ENCODE results near the gene ACOXL.
"Not testable (repeated sequence)": the region's sequence is repeated elsewhere in the genome, so short reads cannot be mapped to it uniquely, and the experiment has no call there.

The ACOXL gene

GRCh38 chr2:111062417-111062816, 330.0 kb downstream of the ACOXL start:
- no peak for TF ChIP-seq Cebpa-rat (IDR thresholded peaks at IDR 0.05)
- Histone ChIP-seq H3K36me3 (no peaks in the 10 kb centered on the region), H3K4me2 (peak overlapping the region in 6 of 11 experiments; percentile 30 to 62 (median 40); a peak in 11 of 22 replicates), H4K20me1 (peaks cover 0 to 3% (median 0%) of the 10 kb centered on the region in 11 experiments; a peak in 1 of 22 replicates), H3K27ac (no peak overlapping the region), H3K9me3 (replicated peaks in 1 of 11) (peaks cover 10 to 31% (median 24%) of the 10 kb centered on the region in 11 experiments; a peak in 21 of 22 replicates), H3K9ac (no peak overlapping the region), H3K4me1 (peaks cover 15 to 79% (median 44%) of the 10 kb centered on the region in 10 experiments), H3K27me3 (peaks cover 0 to 27% (median 0%) of the 10 kb centered on the region in 11 experiments; a peak in 5 of 22 replicates), H3K4me3 (no peak overlapping the region)

GRCh38 chr2:111066062-111066593, 333.8 kb downstream of the ACOXL start:
- H3K9me3 ChIP-seq (replicated peaks in 1 of 11), result peaks cover 0 to 17% (median 9%) of the 10 kb centered on the region in 11 experiments; a peak in 14 of 22 replicates
- H3K27ac ChIP-seq, result no peak overlapping the region
- H3K4me3 ChIP-seq, result no peak overlapping the region
- TF ChIP-seq Cebpa-rat (IDR thresholded peaks at IDR 0.05), result no peak
- H3K4me1 ChIP-seq, result peaks cover 12 to 79% (median 50%) of the 10 kb centered on the region in 10 experiments
- H3K27me3 ChIP-seq, result peaks cover 0 to 29% (median 0%) of the 10 kb centered on the region in 11 experiments; a peak in 6 of 22 replicates
- no peak overlapping the region for H3K9ac ChIP-seq
- H3K36me3 ChIP-seq, result no peaks in the 10 kb centered on the region
- peak overlapping the region in 7 of 11 experiments; percentile 0 to 42 (median 20); a peak in 8 of 22 replicates for H3K4me2 ChIP-seq
- peaks cover 0 to under 1% (median 0%) of the 10 kb centered on the region in 11 experiments; a peak in 2 of 22 replicates for H4K20me1 ChIP-seq

GRCh38 chr2:111068435-111069058, 336.2 kb downstream of the ACOXL start:
- peak overlapping the region in 9 of 11 experiments; percentile 9 to 89 (median 76); a peak in 16 of 22 replicates for H3K4me2 ChIP-seq
- peaks cover 0 to 14% (median 8%) of the 10 kb centered on the region in 11 experiments; a peak in 15 of 22 replicates for H3K9me3 ChIP-seq (replicated peaks in 1 of 11)
- peaks cover 0 to 10% (median 0%) of the 10 kb centered on the region in 11 experiments; a peak in 2 of 22 replicates for H4K20me1 ChIP-seq
- TF ChIP-seq Cebpa-rat (IDR thresholded peaks at IDR 0.05), result no peak
- H3K27me3 ChIP-seq, result peaks cover 0 to 29% (median 0%) of the 10 kb centered on the region in 11 experiments; a peak in 6 of 22 replicates
- H3K9ac ChIP-seq, result no peak overlapping the region; a peak in 1 of 22 replicates
- H3K36me3 ChIP-seq, result no peaks in the 10 kb centered on the region
- H3K4me3 ChIP-seq, result no peak overlapping the region
- H3K4me1 ChIP-seq, result peaks cover 20 to 79% (median 57%) of the 10 kb centered on the region in 10 experiments
- no peak overlapping the region for H3K27ac ChIP-seq

- no peak for TF ChIP-seq Cebpa-rat (IDR thresholded peaks at IDR 0.05)
- peaks cover 0 to 10% (median 0%) of the 10 kb centered on the region in 11 experiments; a peak in 2 of 22 replicates for H4K20me1 ChIP-seq
- no peak overlapping the region for H3K27ac ChIP-seq
- peaks cover 10 to 18% (median 13%) of the 10 kb centered on the region in 11 experiments for H3K9me3 ChIP-seq (replicated peaks in 1 of 11)
- H3K4me3 ChIP-seq, result no peak overlapping the region
- no peak overlapping the region for H3K9ac ChIP-seq
- H3K4me1 ChIP-seq, result peaks cover 20 to 79% (median 57%) of the 10 kb centered on the region in 10 experiments
- peaks cover 0 to 29% (median 0%) of the 10 kb centered on the region in 11 experiments; a peak in 6 of 22 replicates for H3K27me3 ChIP-seq
- peak overlapping the region in 8 of 11 experiments; percentile 73 to 89 (median 79); a peak in 14 of 22 replicates for H3K4me2 ChIP-seq
- 0 out of 22 replicates have a peak, but pooled peaks cover 0 to 3% (median 0%) of the 10 kb centered on the region in 11 experiments for H3K36me3 ChIP-seq
Measured at GRCh38 chr2:111069722-111070121, 337.3 kb downstream of the ACOXL start.

GRCh38 chr2:111071600-111072171, 339.3 kb downstream of the ACOXL start:
- Histone ChIP-seq H3K4me1 (peaks cover 20 to 61% (median 49%) of the 10 kb centered on the region in 10 experiments), H3K27ac (peak overlapping the region in 1 of 11 experiments; percentile 24; a peak in 1 of 22 replicates), H3K36me3 (0 out of 22 replicates have a peak, but pooled peaks cover 0 to 7% (median 0%) of the 10 kb centered on the region in 11 experiments), H3K4me3 (no peak overlapping the region; a peak in 1 of 20 replicates), H3K9ac (peak overlapping the region in 1 of 11 experiments; percentile 21; a peak in 1 of 22 replicates), H3K4me2 (peak overlapping the region; percentile 27 to 89 (median 75)), H4K20me1 (peaks cover 0 to 10% (median 0%) of the 10 kb centered on the region in 11 experiments; a peak in 2 of 22 replicates), H3K27me3 (peaks cover 0 to 29% (median 0%) of the 10 kb centered on the region in 11 experiments; a peak in 6 of 22 replicates), H3K9me3 (replicated peaks in 1 of 11) (peaks cover 20 to 36% (median 28%) of the 10 kb centered on the region in 11 experiments)
- no peak; a peak in 1 of 22 replicates for TF ChIP-seq Cebpa-rat (IDR thresholded peaks at IDR 0.05)

GRCh38 chr2:111072220-111072871, 340.0 kb downstream of the ACOXL start:
- Histone ChIP-seq H3K27me3 (peaks cover 0 to 29% (median 0%) of the 10 kb centered on the region in 11 experiments; a peak in 6 of 22 replicates), H3K36me3 (0 out of 22 replicates have a peak, but pooled peaks cover 0 to 7% (median 0%) of the 10 kb centered on the region in 11 experiments), H3K9me3 (replicated peaks in 1 of 11) (peaks cover 22 to 37% (median 28%) of the 10 kb centered on the region in 11 experiments), H3K4me1 (peaks cover 20 to 55% (median 49%) of the 10 kb centered on the region in 10 experiments), H3K4me2 (peak overlapping the region; percentile 27 to 89 (median 75); a peak in 21 of 22 replicates), H3K9ac (no peak overlapping the region), H3K27ac (peak overlapping the region in 1 of 11 experiments; percentile 24; a peak in 1 of 22 replicates), H4K20me1 (peaks cover 0 to 10% (median 0%) of the 10 kb centered on the region in 11 experiments; a peak in 2 of 22 replicates), H3K4me3 (no peak overlapping the region)
- no peak for TF ChIP-seq Cebpa-rat (IDR thresholded peaks at IDR 0.05)

GRCh38 chr2:111082659-111083058, 350.3 kb downstream of the ACOXL start:
- H3K27ac ChIP-seq, H3K4me1 ChIP-seq, H4K20me1 ChIP-seq, H3K36me3 ChIP-seq, H3K27me3 ChIP-seq, H3K9ac ChIP-seq, H3K4me3 ChIP-seq, H3K4me2 ChIP-seq: not testable (repeated sequence)
- H3K9me3 ChIP-seq (replicated peaks in 1 of 11), result peaks cover 25 to 46% (median 37%) of the 10 kb centered on the region in 11 experiments

GRCh38 chr2:111091811-111092211, 359.4 kb downstream of the ACOXL start:
- no peak for TF ChIP-seq Cebpa-rat (IDR thresholded peaks at IDR 0.05)
- H3K27ac ChIP-seq, result no peak overlapping the region
- no peaks in the 10 kb centered on the region for H3K9me3 ChIP-seq (replicated peaks in 1 of 11)
- H3K4me2 ChIP-seq, result no peak overlapping the region
- no peaks in the 10 kb centered on the region for H4K20me1 ChIP-seq
- no peaks in the 10 kb centered on the region for H3K27me3 ChIP-seq
- no peaks in the 10 kb centered on the region for H3K36me3 ChIP-seq
- no peaks in the 10 kb centered on the region for H3K4me1 ChIP-seq
- no peak overlapping the region for H3K9ac ChIP-seq
- no peak overlapping the region for H3K4me3 ChIP-seq
